ENCODE results near the gene ALDH3A1.

The ALDH3A1 gene

GRCh38 chr17:19718613-19719354, 29.3 kb downstream of the ALDH3A1 start:
- DNase-seq (ENCODE audit: low spot score) = no peak

- no peak for DNase-seq (ENCODE audit: low spot score)
Observed at GRCh38 chr17:19718041-19718612, 30.0 kb downstream of the ALDH3A1 start.

GRCh38 chr17:19717411-19717908, 30.6 kb downstream of the ALDH3A1 start:
- no peak for DNase-seq (ENCODE audit: low spot score)

GRCh38 chr17:19717031-19717360, 31.1 kb downstream of the ALDH3A1 start:
- no peak for DNase-seq (ENCODE audit: low spot score)

GRCh38 chr17:19716108-19717030, 31.7 kb downstream of the ALDH3A1 start, which contains the start of gene SLC47A2:
TSS of gene SLC47A2 (minus strand) at chr17:19716584. CDS start at chr17:19716555, 29 bp downstream.
- DNase-seq (ENCODE audit: low spot score) = no peak

- DNase-seq (ENCODE audit: low spot score) = no peak
Observed at GRCh38 chr17:19714542-19715411, 33.3 kb downstream of the ALDH3A1 start.

- DNase-seq (ENCODE audit: low spot score) = no peak
Observed at GRCh38 chr17:19713901-19714361, 34.2 kb downstream of the ALDH3A1 start.

GRCh38 chr17:19713462-19713861, 34.6 kb downstream of the ALDH3A1 start:
- DNase-seq (ENCODE audit: low spot score) = peak; percentile 1

GRCh38 chr17:19712436-19713004, 35.6 kb downstream of the ALDH3A1 start:
- DNase-seq (ENCODE audit: low spot score) = no peak

GRCh38 chr17:19709841-19710240, 38.3 kb downstream of the ALDH3A1 start:
- no peak for DNase-seq (ENCODE audit: low spot score)

- DNase-seq (ENCODE audit: low spot score) = no peak
Observed at GRCh38 chr17:19708431-19709175, 39.5 kb downstream of the ALDH3A1 start.

GRCh38 chr17:19707728-19708221, 40.3 kb downstream of the ALDH3A1 start:
- no peak for DNase-seq (ENCODE audit: low spot score)

- no peak for DNase-seq (ENCODE audit: low spot score)
Observed at GRCh38 chr17:19706791-19707727, 41.0 kb downstream of the ALDH3A1 start.

GRCh38 chr17:19705771-19706770, 42.0 kb downstream of the ALDH3A1 start:
- DNase-seq (ENCODE audit: low spot score) = no peak

- no peak for DNase-seq (ENCODE audit: low spot score)
Observed at GRCh38 chr17:19705201-19705600, 42.9 kb downstream of the ALDH3A1 start.

- no peak for DNase-seq (ENCODE audit: low spot score)
Observed at GRCh38 chr17:19703828-19704613, 44.1 kb downstream of the ALDH3A1 start.

Measured in NAMALWA (cell line).